Measurements from ENCODE around the gene AOC3.
A peak's percentile ranks its signal among the peaks of the same experiment; 100 is the strongest.

Gene AOC3, protein sequence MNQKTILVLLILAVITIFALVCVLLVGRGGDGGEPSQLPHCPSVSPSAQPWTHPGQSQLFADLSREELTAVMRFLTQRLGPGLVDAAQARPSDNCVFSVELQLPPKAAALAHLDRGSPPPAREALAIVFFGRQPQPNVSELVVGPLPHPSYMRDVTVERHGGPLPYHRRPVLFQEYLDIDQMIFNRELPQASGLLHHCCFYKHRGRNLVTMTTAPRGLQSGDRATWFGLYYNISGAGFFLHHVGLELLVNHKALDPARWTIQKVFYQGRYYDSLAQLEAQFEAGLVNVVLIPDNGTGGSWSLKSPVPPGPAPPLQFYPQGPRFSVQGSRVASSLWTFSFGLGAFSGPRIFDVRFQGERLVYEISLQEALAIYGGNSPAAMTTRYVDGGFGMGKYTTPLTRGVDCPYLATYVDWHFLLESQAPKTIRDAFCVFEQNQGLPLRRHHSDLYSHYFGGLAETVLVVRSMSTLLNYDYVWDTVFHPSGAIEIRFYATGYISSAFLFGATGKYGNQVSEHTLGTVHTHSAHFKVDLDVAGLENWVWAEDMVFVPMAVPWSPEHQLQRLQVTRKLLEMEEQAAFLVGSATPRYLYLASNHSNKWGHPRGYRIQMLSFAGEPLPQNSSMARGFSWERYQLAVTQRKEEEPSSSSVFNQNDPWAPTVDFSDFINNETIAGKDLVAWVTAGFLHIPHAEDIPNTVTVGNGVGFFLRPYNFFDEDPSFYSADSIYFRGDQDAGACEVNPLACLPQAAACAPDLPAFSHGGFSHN

DNA sequence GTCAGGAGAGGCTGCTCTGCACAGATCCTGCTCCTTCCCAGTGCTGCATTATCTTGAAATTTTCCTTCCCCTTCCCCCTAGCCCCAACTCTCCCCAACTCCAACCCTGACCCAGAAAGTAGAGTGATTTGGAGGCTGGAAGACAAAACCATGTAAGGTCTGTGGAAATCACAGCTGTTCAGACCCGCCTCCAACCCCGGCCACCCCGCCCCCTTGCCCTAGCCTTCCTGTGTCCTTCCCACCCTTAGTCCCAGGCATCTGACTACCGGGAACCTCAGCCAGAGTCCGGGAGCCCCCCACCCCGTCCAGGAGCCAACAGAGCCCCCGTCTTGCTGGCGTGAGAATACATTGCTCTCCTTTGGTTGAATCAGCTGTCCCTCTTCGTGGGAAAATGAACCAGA, at the start of gene AOC3:
AOC3 (plus strand) TSS at position 246 of the 400 bp plus-strand sequence; CDS start at position 391, 145 bp downstream.
- TF ChIP-seq, protein P1, sequence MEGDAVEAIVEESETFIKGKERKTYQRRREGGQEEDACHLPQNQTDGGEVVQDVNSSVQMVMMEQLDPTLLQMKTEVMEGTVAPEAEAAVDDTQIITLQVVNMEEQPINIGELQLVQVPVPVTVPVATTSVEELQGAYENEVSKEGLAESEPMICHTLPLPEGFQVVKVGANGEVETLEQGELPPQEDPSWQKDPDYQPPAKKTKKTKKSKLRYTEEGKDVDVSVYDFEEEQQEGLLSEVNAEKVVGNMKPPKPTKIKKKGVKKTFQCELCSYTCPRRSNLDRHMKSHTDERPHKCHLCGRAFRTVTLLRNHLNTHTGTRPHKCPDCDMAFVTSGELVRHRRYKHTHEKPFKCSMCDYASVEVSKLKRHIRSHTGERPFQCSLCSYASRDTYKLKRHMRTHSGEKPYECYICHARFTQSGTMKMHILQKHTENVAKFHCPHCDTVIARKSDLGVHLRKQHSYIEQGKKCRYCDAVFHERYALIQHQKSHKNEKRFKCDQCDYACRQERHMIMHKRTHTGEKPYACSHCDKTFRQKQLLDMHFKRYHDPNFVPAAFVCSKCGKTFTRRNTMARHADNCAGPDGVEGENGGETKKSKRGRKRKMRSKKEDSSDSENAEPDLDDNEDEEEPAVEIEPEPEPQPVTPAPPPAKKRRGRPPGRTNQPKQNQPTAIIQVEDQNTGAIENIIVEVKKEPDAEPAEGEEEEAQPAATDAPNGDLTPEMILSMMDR (IDR thresholded peaks at IDR 0.05; ENCODE audit: low read depth, low read length, missing control alignments): no peak
- no peak within 1 kb of the TSS for H3K4me3 ChIP-seq (replicated peaks; ENCODE audit: low read depth, low read length)
- no peak for DNase-seq (ENCODE audit: extremely low read depth, low read depth)

DNA sequence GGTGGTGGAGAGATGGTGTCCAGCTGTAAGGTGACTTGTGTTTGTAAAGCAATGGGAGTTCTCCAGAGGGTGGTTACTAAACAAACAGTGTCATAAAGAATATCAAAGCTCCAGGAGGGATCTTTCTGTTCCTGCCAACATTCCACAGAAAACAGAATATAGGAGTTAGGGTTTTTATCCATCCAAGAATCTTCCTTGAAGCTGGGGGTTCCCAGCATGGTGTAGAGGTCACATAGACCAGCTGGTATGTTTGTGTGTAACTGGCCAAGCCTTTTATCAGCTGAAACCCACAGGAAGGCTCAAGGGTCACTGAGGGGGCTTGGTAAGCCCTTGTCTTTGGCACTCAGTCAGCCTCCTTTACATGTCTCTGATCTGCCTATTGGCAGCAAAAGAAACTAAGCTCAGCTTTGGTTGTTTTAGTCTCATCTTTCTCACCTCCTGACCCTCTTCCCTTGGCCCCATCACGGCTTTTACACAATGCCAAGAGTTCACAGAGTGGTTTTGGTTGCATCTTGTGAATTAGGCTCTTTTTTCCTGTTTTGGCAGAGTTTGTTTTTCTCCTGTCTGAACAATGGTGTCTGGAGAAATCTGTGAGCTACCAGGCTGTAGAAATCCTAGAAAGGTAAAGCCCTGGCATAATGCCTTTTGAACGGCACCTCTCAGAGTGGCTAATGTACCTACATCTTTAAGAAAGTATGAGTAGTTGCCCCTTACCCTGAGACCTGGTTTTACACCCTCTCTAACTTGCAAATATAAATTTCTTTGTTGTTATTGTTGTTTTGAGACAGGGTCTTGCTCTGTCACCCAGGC, 47.7 kb upstream of the AOC3 start:
- no peak for DNase-seq (ENCODE audit: extremely low read depth, low read depth)
- no peak overlapping the region for H3K4me3 ChIP-seq (replicated peaks; ENCODE audit: low read depth, low read length)
- TF ChIP-seq, protein P1 (IDR thresholded peaks at IDR 0.05; ENCODE audit: low read depth, low read length, missing control alignments): no peak

DNA sequence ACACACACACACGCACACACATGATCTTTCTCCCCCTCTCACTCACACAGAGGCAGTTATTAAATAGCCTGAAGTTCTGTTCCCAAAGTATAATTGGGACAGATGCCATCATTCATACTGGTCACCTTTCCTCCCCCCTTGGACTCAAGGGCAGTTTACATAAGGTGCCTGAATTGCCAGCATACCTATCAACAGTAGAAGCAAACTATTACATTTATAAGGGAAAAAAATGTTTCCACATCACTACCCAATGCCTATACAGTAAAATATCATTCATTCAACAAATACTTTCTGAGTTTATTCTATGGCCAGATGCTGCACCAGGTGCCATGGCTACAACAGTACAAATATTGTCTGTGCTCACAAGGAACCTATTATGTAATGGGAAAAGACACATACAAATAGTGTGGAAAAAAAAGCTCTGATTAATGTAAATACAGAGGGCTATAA, 46.1 kb upstream of the AOC3 start:
- no peak for DNase-seq (ENCODE audit: extremely low read depth, low read depth)
- H3K4me3 ChIP-seq (replicated peaks; ENCODE audit: low read depth, low read length): no peak overlapping the region
- TF ChIP-seq, protein P1 (IDR thresholded peaks at IDR 0.05; ENCODE audit: low read depth, low read length, missing control alignments): no peak

DNA sequence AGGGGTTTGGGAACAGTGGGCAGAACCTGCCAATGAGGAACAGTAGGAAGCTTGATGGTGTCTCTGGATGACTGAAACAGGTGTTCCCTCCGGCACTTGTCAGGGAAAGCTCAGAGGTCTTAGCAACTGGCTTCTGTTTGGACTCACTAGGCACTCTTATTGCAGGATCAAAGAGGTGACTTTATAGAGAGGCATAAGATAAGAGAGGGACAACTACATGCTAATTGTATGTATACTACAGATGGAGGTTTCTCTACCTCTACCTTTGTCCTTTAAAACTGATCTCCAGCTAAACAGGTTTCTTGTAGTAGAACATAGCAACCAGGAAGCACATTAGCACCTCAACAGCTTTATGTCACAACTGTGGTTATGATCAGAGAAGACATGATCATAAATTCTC, 44.8 kb upstream of the AOC3 start:
- TF ChIP-seq, protein P1 (IDR thresholded peaks at IDR 0.05; ENCODE audit: low read depth, low read length, missing control alignments): no peak
- no peak for DNase-seq (ENCODE audit: extremely low read depth, low read depth)
- H3K4me3 ChIP-seq (replicated peaks; ENCODE audit: low read depth, low read length): no peak overlapping the region

DNA sequence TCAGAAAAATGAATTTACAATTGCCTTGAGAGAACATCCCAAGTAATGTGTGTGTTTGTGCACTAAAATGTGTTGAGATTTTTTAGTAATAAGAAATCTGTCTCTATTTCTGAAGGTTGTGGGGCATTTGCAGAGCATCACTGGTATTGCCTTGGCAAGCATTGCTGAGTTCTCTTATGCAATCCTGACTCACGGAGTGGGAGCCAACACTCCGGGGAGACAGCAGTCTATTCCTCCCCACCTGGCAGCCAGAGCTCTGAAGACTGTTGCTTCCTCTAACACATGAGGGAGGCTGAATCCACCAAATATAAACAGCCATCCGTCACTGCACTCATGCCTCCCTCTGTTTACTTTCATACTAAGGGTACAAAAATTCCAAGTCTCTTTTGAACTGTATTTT, 41.7 kb upstream of the AOC3 start:
- H3K4me3 ChIP-seq (replicated peaks; ENCODE audit: low read depth, low read length): no peak overlapping the region
- peak; percentile 35 for DNase-seq (ENCODE audit: extremely low read depth, low read depth)
- TF ChIP-seq, protein P1 (IDR thresholded peaks at IDR 0.05; ENCODE audit: low read depth, low read length, missing control alignments): no peak

DNA sequence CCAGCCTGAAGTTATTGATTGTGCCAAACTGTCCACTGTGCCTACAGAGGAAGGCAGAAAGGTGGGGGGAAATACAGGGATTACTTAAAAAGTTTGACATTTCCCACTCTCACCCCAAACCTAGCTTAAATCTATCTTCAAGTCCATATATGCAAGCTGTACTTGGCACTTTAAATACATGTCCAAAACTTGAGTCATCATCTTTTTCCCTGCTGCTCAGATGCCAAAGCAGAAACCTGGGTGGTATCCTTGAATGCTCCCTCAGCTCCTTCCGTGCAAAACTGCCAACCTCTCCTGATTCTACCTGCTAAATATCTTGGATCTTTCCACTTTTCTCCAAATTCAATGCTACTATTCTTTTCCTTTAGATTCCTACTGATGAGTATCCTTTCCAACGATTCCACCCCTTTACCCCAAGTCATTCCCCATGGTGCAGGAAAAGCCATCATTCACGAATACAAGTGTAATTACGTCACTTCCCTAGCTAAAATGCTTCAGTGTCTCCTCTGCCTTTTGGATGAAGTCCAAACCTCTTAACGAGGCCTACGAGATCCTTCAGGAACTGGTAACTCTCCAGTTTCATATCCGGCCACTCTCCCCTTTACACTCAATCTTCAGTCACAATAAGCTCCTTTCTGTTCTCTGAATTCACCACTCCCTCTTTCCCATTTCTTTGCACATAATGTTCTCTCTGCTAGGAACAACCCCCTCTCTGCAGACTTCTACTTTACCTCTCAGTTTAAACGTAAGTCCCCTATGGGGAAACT, 36.2 kb upstream of the AOC3 start:
- no peak for DNase-seq (ENCODE audit: extremely low read depth, low read depth)
- H3K4me3 ChIP-seq (replicated peaks; ENCODE audit: low read depth, low read length): no peak overlapping the region
- TF ChIP-seq, protein P1 (IDR thresholded peaks at IDR 0.05; ENCODE audit: low read depth, low read length, missing control alignments): no peak

Measured in HFF-Myc (cell line).